Caco-2 (cell line): ENCODE data around the gene RGPD8. TPM values are rescaled to one million over a fixed set of nuclear protein-coding genes. Genes with fewer than 3 reads are reported as not detected.

ENCODE experiments used
- BruUV-seq: library from RNA; stranded (reverse); fragments of 400-500 nt; replicated peaks from 2 replicates; lab custom pipeline; 2021; lab: Mats Ljungman, UMichigan
- CTCF ChIA-PET: fragments of 300-600 bp; sonication (Branson Sonifier 250); formaldehyde crosslinking; loops from one replicate; lab custom pipeline; 2022; ENCODE audit warnings: antibody characterized with exemption; lab: Charles Lee
- POLR2A ChIA-PET: fragments of 300-600 bp; sonication (Branson Sonifier 250); formaldehyde crosslinking; loops from one replicate; lab custom pipeline; 2022; ENCODE audit warnings: antibody characterized with exemption; lab: Charles Lee
- DNase-seq, 2 experiments: peaks; one replicate each; pipeline versions ENCODE4 v3.0.0 to v3.0.0-alpha.2; 2020 to 2022
- H3K27me3 ChIP-seq: replicated peaks from 2 replicates; pipeline ENCODE4 v1.6.0; 2011; ENCODE audit warnings: low read length; ENCODE audit not compliant: control insufficient read depth, insufficient read depth
- H3K36me3 ChIP-seq: 2 replicates; pipeline ENCODE4 v1.5.1; 2011; ENCODE audit warnings: low read length; ENCODE audit not compliant: control insufficient read depth, insufficient read depth
- H3K4me1 ChIP-seq: fragments of 250-450 bp; sonication (Bioruptor Pico); 2 replicates; pipeline ENCODE4 v1.5.1; 2020; ENCODE audit warnings: mild to moderate bottlenecking
- H3K4me3 ChIP-seq: 2 replicates; pipeline ENCODE4 v1.5.1; 2011; ENCODE audit warnings: low read depth, mild to moderate bottlenecking, control low read depth, low read length
- H3K9me3 ChIP-seq: fragments of 250-450 bp; sonication (Bioruptor Pico); 2 replicates; pipeline ENCODE4 v1.5.1; 2020; ENCODE audit warnings: mild to moderate bottlenecking, moderate library complexity
- H3K27ac Mint-ChIP-seq: one replicate; pipeline ENCODE4 v1.8.0; 2022; ENCODE audit warnings: mixed read lengths; ENCODE audit not compliant: unreplicated experiment
- H3K27me3 Mint-ChIP-seq: one replicate; pipeline ENCODE4 v1.8.0; 2022; ENCODE audit warnings: mixed read lengths; ENCODE audit not compliant: insufficient read depth, unreplicated experiment
- H3K36me3 Mint-ChIP-seq: one replicate; pipeline ENCODE4 v1.8.0; 2022; ENCODE audit warnings: mild to moderate bottlenecking, mixed read lengths; ENCODE audit not compliant: insufficient read depth, unreplicated experiment
- H3K4me1 Mint-ChIP-seq: one replicate; pipeline ENCODE4 v1.8.0; 2022; ENCODE audit warnings: low read depth, mixed read lengths; ENCODE audit not compliant: unreplicated experiment
- H3K4me3 Mint-ChIP-seq: one replicate; pipeline ENCODE4 v1.8.0; 2022; ENCODE audit warnings: mild to moderate bottlenecking, moderate library complexity, mixed read lengths; ENCODE audit not compliant: unreplicated experiment
- H3K9me3 Mint-ChIP-seq: one replicate; pipeline ENCODE4 v1.8.0; 2022; ENCODE audit warnings: mixed read lengths; ENCODE audit not compliant: unreplicated experiment
- intact Hi-C: fragments of 100-400 bp; cut with micrococcal nuclease; formaldehyde crosslinking; loops from one replicate; pipeline ENCODE4 v1.10.0; 2022; ENCODE audit not compliant: unreplicated experiment
- total RNA-seq: library from RNA; stranded (reverse); gene quantifications from 2 replicates; pipeline ENCODE4 v1.2.3, GENCODE V29; 2022
- TF ChIP-seq, protein P1 (sequence below), 2 experiments: fragments of 200-600 bp in 1 of 2; IDR thresholded peaks; 1 replicate in 1 of 2; 2 replicates in 1 of 2; pipeline versions ENCODE4 v1.5.1 to v1.8.0; 2011 to 2022; ENCODE audit warnings: antibody characterized with exemption in 1 of 2, control low read depth in 1 of 2, inconsistent platforms in 1 of 2, low read depth in 1 of 2, low read length in 1 of 2, mild to moderate bottlenecking in 1 of 2, moderate library complexity in 1 of 2; ENCODE audit not compliant: insufficient read depth in 1 of 2, severe bottlenecking in 1 of 2, unreplicated experiment in 1 of 2

The RGPD8 gene
- total RNA-seq, 1 experiment from 2014 or later = 17.5 TPM

DNA sequence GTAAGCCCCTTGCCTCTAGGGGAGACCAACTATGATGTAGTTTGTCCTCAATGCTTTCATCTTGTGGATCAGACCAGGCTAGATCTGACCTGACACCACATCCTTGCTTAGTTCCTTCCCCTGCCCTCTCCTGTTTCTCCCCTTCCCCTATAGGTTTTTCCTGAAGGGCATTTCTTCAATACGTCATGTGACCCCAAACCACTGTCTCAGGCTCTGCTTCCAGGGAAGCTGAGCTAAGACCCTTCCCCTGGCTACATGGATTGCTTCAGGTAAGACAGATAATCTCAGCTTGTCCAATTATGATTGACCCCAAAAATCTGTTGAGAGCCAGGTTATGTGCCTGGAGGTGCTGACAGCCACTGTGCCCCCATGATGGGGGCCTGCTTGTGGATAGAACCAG, 25.9 kb upstream of the RGPD8 start:
- H3K27ac Mint-ChIP-seq = no peak overlapping the region

DNA sequence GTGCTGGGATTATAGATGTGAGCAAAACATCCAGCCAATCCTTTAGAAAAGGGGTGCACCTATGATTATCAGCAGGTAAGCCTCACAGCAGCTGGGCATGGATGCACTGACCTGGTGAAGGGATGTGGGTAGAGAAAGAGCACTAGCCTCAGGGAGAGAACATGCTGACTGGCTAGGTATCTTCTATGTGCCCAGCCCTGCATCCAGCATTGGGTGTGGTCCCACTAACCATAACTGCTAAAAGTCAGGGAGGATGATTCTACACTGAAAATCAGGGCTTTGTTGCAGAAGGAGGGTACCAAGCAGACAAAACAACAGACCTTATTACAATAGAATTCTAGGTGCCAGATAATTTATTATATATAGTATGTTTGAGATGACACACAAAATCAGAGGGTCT, 21.1 kb upstream of the RGPD8 start:
- no peak overlapping the region for H3K4me3 Mint-ChIP-seq
- Histone ChIP-seq H3K36me3 (no peaks in the 10 kb centered on the region), H3K4me1 (peaks cover 7% of the 10 kb centered on the region; the same call in 1 of the 2 replicates), H3K27me3 (no peaks in the 10 kb centered on the region), H3K4me3 (no peak overlapping the region), H3K9me3 (no peaks in the 10 kb centered on the region)
- DNase-seq = no peak
- no peaks in the 10 kb centered on the region for H3K4me1 Mint-ChIP-seq
- ChIA-PET CTCF (no interaction called here), POLR2A (no interaction called here)
- no peak overlapping the region for H3K27ac Mint-ChIP-seq
- no peaks in the 10 kb centered on the region for H3K9me3 Mint-ChIP-seq
- BruUV-seq = no TSS peak
- TF ChIP-seq, protein P1, sequence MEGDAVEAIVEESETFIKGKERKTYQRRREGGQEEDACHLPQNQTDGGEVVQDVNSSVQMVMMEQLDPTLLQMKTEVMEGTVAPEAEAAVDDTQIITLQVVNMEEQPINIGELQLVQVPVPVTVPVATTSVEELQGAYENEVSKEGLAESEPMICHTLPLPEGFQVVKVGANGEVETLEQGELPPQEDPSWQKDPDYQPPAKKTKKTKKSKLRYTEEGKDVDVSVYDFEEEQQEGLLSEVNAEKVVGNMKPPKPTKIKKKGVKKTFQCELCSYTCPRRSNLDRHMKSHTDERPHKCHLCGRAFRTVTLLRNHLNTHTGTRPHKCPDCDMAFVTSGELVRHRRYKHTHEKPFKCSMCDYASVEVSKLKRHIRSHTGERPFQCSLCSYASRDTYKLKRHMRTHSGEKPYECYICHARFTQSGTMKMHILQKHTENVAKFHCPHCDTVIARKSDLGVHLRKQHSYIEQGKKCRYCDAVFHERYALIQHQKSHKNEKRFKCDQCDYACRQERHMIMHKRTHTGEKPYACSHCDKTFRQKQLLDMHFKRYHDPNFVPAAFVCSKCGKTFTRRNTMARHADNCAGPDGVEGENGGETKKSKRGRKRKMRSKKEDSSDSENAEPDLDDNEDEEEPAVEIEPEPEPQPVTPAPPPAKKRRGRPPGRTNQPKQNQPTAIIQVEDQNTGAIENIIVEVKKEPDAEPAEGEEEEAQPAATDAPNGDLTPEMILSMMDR (IDR thresholded peaks at IDR 0.05; ENCODE audit: insufficient read depth in 1 of 2, low read depth in 1 of 2, low read length in 1 of 2, severe bottlenecking in 1 of 2, unreplicated experiment in 1 of 2) = no peak
- H3K27me3 Mint-ChIP-seq = no peaks in the 10 kb centered on the region
- no peaks in the 10 kb centered on the region for H3K36me3 Mint-ChIP-seq
- intact Hi-C loops = no loop called here

More for the DNA sequence above, 25.9 kb upstream of the RGPD8 start:
- Mint-ChIP-seq H3K4me3 (no peak overlapping the region), H3K4me1 (no peaks in the 10 kb centered on the region), H3K27me3 (peaks cover 2% of the 10 kb centered on the region), H3K9me3 (no peaks in the 10 kb centered on the region), H3K36me3 (no peaks in the 10 kb centered on the region)
- Histone ChIP-seq H3K9me3 (no peaks in the 10 kb centered on the region; the same call in 1 of the 2 replicates), H3K36me3 (no peaks in the 10 kb centered on the region), H3K4me3 (no peak overlapping the region), H3K27me3 (no peaks in the 10 kb centered on the region), H3K4me1 (no peaks in the 10 kb centered on the region)
- BruUV-seq = no TSS peak
- intact Hi-C loops = no loop called here
- DNase-seq = no peak
- ChIA-PET POLR2A (no interaction called here), CTCF (no interaction called here)
- TF ChIP-seq, protein P1 (IDR thresholded peaks at IDR 0.05; ENCODE audit: insufficient read depth in 1 of 2, low read depth in 1 of 2, low read length in 1 of 2, severe bottlenecking in 1 of 2, unreplicated experiment in 1 of 2) = no peak

DNA sequence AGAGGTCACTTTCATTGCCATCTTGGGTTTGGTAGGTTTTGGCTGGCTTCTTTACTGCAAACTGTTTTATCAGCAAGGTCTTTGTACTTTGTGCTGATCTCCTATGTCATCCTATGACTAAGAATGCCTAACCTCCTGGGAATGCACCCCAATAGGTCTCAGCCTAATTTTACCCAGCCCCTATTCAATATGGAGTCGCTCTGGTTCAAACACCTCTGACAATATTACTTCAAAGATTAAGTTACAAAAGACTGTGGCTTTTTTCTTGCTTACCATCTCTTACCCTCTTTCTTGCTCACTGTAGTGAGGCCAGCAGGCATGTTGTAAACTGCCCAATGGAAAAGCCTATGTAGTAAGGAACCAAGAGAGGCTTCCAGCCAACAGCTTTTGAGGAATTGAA, 17.9 kb upstream of the RGPD8 start:
- no peaks in the 10 kb centered on the region for H3K9me3 Mint-ChIP-seq
- POLR2A ChIA-PET = no interaction called here
- CTCF ChIA-PET = interaction anchor here (0.6 kb wide), 1 partner anchor 194 kb away, joined by 4 read pairs; no protein-coding TSS in a partner anchor

More for the DNA sequence above, 17.9 kb upstream of the RGPD8 start:
- Mint-ChIP-seq H3K36me3 (no peaks in the 10 kb centered on the region), H3K27me3 (no peaks in the 10 kb centered on the region), H3K4me1 (no peaks in the 10 kb centered on the region), H3K4me3 (no peak overlapping the region), H3K27ac (no peak overlapping the region)
- BruUV-seq = no TSS peak
- no peaks in the 10 kb centered on the region for H3K9me3 ChIP-seq
- no peaks in the 10 kb centered on the region for H3K27me3 ChIP-seq
- H3K36me3 ChIP-seq = no peaks in the 10 kb centered on the region
- H3K4me1 ChIP-seq = peaks cover 7% of the 10 kb centered on the region; the same call in 1 of the 2 replicates
- no peak for DNase-seq
- TF ChIP-seq, protein P1 (IDR thresholded peaks at IDR 0.05; ENCODE audit: insufficient read depth in 1 of 2, low read depth in 1 of 2, low read length in 1 of 2, severe bottlenecking in 1 of 2, unreplicated experiment in 1 of 2) = no peak
- intact Hi-C loops = no loop called here
- H3K4me3 ChIP-seq = no peak overlapping the region
